ENCODE data around the gene GALNT13.

Gene GALNT13

GRCh38 chr2:153871231-153872221 is at the start of gene GALNT13:
TSS of gene GALNT13 (plus strand) at chr2:153871922.
- DNase-seq (ENCODE audit: low read depth), result no peak

GRCh38 chr2:153823880-153824279 is 47.8 kb upstream of the GALNT13 start:
- DNase-seq (ENCODE audit: low read depth), result no peak

GRCh38 chr2:153828335-153828734 is 43.4 kb upstream of the GALNT13 start:
- DNase-seq (ENCODE audit: low read depth), result no peak

- DNase-seq (ENCODE audit: low read depth), result no peak
Observed at GRCh38 chr2:153834662-153835061, 37.1 kb upstream of the GALNT13 start.

GRCh38 chr2:153858250-153858649 is 13.5 kb upstream of the GALNT13 start:
- no peak for DNase-seq (ENCODE audit: low read depth)

GRCh38 chr2:153864022-153864421 is 7.7 kb upstream of the GALNT13 start:
- no peak for DNase-seq (ENCODE audit: low read depth)

- DNase-seq (ENCODE audit: low read depth), result no peak
Observed at GRCh38 chr2:153866595-153866994, 5.1 kb upstream of the GALNT13 start.

GRCh38 chr2:153870308-153870707 is 1.4 kb upstream of the GALNT13 start:
- no peak for DNase-seq (ENCODE audit: low read depth)

GRCh38 chr2:153872311-153873051 is 759 bp downstream of the GALNT13 start:
- no peak for DNase-seq (ENCODE audit: low read depth)

GRCh38 chr2:153873052-153874048 is 1.6 kb downstream of the GALNT13 start:
- DNase-seq (ENCODE audit: low read depth), result no peak

GRCh38 chr2:153875801-153876466 is 4.2 kb downstream of the GALNT13 start:
- DNase-seq (ENCODE audit: low read depth), result no peak

GRCh38 chr2:153880926-153881325 is 9.2 kb downstream of the GALNT13 start:
- no peak for DNase-seq (ENCODE audit: low read depth)

- no peak for DNase-seq (ENCODE audit: low read depth)
Observed at GRCh38 chr2:153886833-153887232, 15.1 kb downstream of the GALNT13 start.

GRCh38 chr2:153890576-153890975 is 18.9 kb downstream of the GALNT13 start:
- DNase-seq (ENCODE audit: low read depth), result no peak

GRCh38 chr2:153891051-153891450 is 19.3 kb downstream of the GALNT13 start:
- no peak for DNase-seq (ENCODE audit: low read depth)

- no peak for DNase-seq (ENCODE audit: low read depth)
Observed at GRCh38 chr2:153912798-153913396, 41.2 kb downstream of the GALNT13 start.

GRCh38 chr2:153917570-153917969 is 45.8 kb downstream of the GALNT13 start:
- no peak for DNase-seq (ENCODE audit: low read depth)

GRCh38 chr2:153935511-153935910 is 63.8 kb downstream of the GALNT13 start:
- DNase-seq (ENCODE audit: low read depth), result no peak

GRCh38 chr2:153939124-153939796 is 67.5 kb downstream of the GALNT13 start:
- DNase-seq (ENCODE audit: low read depth), result no peak

GRCh38 chr2:153940511-153940910 is 68.8 kb downstream of the GALNT13 start:
- no peak for DNase-seq (ENCODE audit: low read depth)
